Vagina (tissue), 2 donors: ENCODE data around the gene LRSAM1. TPM values are rescaled to one million over a fixed set of nuclear protein-coding genes. Genes with fewer than 3 reads are reported as not detected.
A peak's percentile ranks its signal among the peaks of the same experiment; 100 is the strongest.

Source experiments
- DNase-seq, 2 donors: peaks; one replicate each; pipeline ENCODE4 v3.0.0-alpha.2; 2017; ENCODE audit errors: extremely low spot score in 2 of 2
- H3K27ac ChIP-seq: fragments of 200-600 bp; sonication (generic); one replicate; pipeline ENCODE4 v1.5.1; 2019
- H3K27me3 ChIP-seq: fragments of 200-600 bp; sonication (generic); one replicate; pipeline ENCODE4 v1.5.1; 2019
- H3K36me3 ChIP-seq, 2 donors: fragments of 200-600 bp; sonication (generic); one replicate each; pipeline ENCODE4 v1.5.1; 2017 to 2019
- H3K4me1 ChIP-seq: fragments of 200-600 bp; sonication (generic); one replicate; pipeline ENCODE4 v1.5.1; 2019
- H3K4me3 ChIP-seq, 2 donors: fragments of 200-600 bp; sonication (generic); 1 replicate in 1 of 2; 2 replicates in 1 of 2; pipeline ENCODE4 v1.5.1; 2016 to 2019
- H3K9me3 ChIP-seq: fragments of 200-600 bp; sonication (generic); one replicate; pipeline ENCODE4 v1.5.1; 2019
- POLR2A ChIP-seq, 2 donors: fragments of 450-650 bp; IDR thresholded peaks; one replicate each; pipeline ENCODE4 v1.6.1; 2017; ENCODE audit warnings: antibody characterized with exemption in 2 of 2, mild to moderate bottlenecking in 2 of 2, moderate library complexity in 2 of 2
- POLR2AphosphoS5 ChIP-seq, 2 donors: sonication (generic); formaldehyde crosslinking; IDR thresholded peaks; one replicate each; pipeline ENCODE4 v1.9.0; 2017; ENCODE audit warnings: antibody characterized with exemption in 2 of 2, mild to moderate bottlenecking in 2 of 2, low read depth in 1 of 2; ENCODE audit not compliant: insufficient read depth in 1 of 2
- intact Hi-C: fragments of 100-400 bp; cut with DNase I; formaldehyde crosslinking; loops from one replicate; pipeline ENCODE4 v1.15.1; 2023
- total RNA-seq: library from RNA; depleted of rRNA; stranded (reverse); fragments of >200 nt; gene quantifications from one replicate; pipeline ENCODE4 v1.2.3, GENCODE V29; 2016
- TF ChIP-seq, protein P1 (sequence below), 3 experiments: fragments of 450-650 bp in 2 of 3; fragments of 200-600 bp in 1 of 3; sonication (generic) in 1 of 3; IDR thresholded peaks; one replicate each; pipeline ENCODE4 v1.5.1; 2017 to 2019; ENCODE audit warnings: antibody characterized with exemption in 3 of 3, mild to moderate bottlenecking in 2 of 3, moderate library complexity in 2 of 3

Gene LRSAM1
- total RNA-seq, 1 donor from 2014 or later, result 30.0 TPM

DNA sequence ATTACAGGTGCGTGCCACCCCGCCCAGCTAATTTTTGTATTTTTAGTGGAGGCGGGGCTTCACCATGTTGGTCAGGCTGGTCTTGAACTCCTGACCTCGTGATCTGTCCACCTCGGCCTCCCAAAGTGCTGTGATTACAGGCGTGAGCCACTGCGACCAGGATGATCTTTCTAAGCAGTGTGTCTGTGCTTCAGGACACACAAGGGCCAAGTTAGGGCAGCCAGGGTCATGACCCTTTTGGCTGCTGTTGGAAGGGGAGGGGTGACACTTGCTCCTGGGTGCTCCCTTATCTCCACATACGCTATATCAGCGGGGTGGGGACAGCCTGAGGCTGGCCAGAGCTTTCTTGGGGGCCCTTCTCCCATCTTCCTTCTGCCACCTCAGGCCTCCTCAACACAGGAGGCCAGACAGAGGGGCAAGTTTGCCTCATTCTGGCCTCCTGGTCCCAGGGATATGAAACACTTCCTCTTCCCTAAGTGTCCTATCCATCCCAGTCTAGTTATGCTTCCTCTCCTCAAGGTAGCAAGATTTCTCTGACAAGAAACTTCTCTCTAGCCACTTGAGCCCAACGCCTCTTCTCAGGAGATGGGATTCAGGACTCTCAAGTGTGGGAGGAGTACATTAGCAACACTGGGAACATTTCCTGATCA lies 29.1 kb upstream of the LRSAM1 start:
- TF ChIP-seq POLR2AphosphoS5 (IDR thresholded peaks at IDR 0.05; ENCODE audit: insufficient read depth in 1 of 2, low read depth in 1 of 2), result no peak
- TF ChIP-seq, protein P1, sequence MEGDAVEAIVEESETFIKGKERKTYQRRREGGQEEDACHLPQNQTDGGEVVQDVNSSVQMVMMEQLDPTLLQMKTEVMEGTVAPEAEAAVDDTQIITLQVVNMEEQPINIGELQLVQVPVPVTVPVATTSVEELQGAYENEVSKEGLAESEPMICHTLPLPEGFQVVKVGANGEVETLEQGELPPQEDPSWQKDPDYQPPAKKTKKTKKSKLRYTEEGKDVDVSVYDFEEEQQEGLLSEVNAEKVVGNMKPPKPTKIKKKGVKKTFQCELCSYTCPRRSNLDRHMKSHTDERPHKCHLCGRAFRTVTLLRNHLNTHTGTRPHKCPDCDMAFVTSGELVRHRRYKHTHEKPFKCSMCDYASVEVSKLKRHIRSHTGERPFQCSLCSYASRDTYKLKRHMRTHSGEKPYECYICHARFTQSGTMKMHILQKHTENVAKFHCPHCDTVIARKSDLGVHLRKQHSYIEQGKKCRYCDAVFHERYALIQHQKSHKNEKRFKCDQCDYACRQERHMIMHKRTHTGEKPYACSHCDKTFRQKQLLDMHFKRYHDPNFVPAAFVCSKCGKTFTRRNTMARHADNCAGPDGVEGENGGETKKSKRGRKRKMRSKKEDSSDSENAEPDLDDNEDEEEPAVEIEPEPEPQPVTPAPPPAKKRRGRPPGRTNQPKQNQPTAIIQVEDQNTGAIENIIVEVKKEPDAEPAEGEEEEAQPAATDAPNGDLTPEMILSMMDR (IDR thresholded peaks at IDR 0.05), result no peak
- no peak for TF ChIP-seq POLR2A (IDR thresholded peaks at IDR 0.05)
- intact Hi-C loops, result no loop called here
- Histone ChIP-seq H3K27me3 (no peaks in the 10 kb centered on the region), H3K27ac (no peak overlapping the region), H3K4me3 (peak overlapping the region in 1 of 2 donors; percentile 74), H3K9me3 (no peaks in the 10 kb centered on the region), H3K4me1 (peaks cover 54% of the 10 kb centered on the region), H3K36me3 (no peaks in the 10 kb centered on the region)
- DNase-seq, result no peak

DNA sequence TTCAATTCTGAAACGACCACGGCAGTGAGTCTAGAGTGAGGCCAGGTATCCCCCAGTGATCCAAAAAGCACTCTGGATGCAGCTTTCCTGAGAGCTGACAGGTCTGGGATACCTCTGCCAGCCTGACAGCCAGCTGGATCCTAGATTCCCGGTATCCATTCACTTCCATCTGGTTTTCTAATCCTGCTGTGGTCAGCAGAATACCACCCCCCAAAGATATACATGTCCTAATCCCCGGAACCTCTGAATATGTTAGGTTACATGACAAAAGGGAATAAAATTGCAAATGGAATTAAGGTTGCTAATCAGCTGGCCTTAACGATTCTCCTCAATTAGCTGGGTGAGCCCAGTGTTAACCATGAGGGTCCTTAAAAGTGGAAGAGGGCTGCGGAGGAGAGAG lies 28.5 kb upstream of the LRSAM1 start:
- peak overlapping the region; percentile 68 for H3K27ac ChIP-seq
- intact Hi-C loops, result no loop called here
- peak overlapping the region; percentile 74 to 76 for H3K4me3 ChIP-seq
- H3K36me3 ChIP-seq, result no peaks in the 10 kb centered on the region
- no peak for DNase-seq
- H3K9me3 ChIP-seq, result no peaks in the 10 kb centered on the region
- TF ChIP-seq, protein P1 (IDR thresholded peaks at IDR 0.05), result no peak
- TF ChIP-seq POLR2AphosphoS5 (IDR thresholded peaks at IDR 0.05; ENCODE audit: insufficient read depth in 1 of 2, low read depth in 1 of 2) (no peak), POLR2A (IDR thresholded peaks at IDR 0.05) (no peak)
- H3K4me1 ChIP-seq, result peaks cover 49% of the 10 kb centered on the region
- no peaks in the 10 kb centered on the region for H3K27me3 ChIP-seq

DNA sequence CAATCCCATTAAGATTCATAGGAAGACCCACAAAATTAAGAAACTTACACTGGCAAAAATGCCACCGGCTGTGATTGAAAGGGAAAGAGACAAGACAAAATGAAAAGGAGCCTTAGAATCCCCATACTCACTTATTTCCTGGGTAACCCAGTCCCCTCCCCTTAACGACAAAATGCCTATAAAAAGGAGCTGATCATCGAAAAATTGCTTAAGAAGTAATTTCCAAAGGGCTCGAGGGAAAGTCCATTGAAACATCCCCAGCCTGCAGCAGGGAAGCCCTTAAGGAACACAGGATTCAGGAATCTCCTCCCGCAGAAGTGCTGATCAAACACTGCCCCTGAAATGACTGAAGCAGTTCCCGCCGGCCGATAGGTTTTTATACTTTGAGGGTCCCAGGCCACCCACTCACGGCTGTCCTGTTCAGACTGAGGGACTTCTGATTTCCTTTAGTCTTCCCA lies 27.8 kb upstream of the LRSAM1 start:
- H3K4me3 ChIP-seq, result peak overlapping the region; percentile 74 to 76
- DNase-seq, result no peak
- TF ChIP-seq, protein P1 (IDR thresholded peaks at IDR 0.05), result no peak
- TF ChIP-seq POLR2A (IDR thresholded peaks at IDR 0.05) (no peak), POLR2AphosphoS5 (IDR thresholded peaks at IDR 0.05; ENCODE audit: insufficient read depth in 1 of 2, low read depth in 1 of 2) (no peak)
- no peaks in the 10 kb centered on the region for H3K27me3 ChIP-seq
- peaks cover 0 to 1% of the 10 kb centered on the region in 2 donors for H3K36me3 ChIP-seq
- no peaks in the 10 kb centered on the region for H3K9me3 ChIP-seq
- peaks cover 43% of the 10 kb centered on the region for H3K4me1 ChIP-seq
- H3K27ac ChIP-seq, result peak overlapping the region; percentile 68
- intact Hi-C loops, result no loop called here

DNA sequence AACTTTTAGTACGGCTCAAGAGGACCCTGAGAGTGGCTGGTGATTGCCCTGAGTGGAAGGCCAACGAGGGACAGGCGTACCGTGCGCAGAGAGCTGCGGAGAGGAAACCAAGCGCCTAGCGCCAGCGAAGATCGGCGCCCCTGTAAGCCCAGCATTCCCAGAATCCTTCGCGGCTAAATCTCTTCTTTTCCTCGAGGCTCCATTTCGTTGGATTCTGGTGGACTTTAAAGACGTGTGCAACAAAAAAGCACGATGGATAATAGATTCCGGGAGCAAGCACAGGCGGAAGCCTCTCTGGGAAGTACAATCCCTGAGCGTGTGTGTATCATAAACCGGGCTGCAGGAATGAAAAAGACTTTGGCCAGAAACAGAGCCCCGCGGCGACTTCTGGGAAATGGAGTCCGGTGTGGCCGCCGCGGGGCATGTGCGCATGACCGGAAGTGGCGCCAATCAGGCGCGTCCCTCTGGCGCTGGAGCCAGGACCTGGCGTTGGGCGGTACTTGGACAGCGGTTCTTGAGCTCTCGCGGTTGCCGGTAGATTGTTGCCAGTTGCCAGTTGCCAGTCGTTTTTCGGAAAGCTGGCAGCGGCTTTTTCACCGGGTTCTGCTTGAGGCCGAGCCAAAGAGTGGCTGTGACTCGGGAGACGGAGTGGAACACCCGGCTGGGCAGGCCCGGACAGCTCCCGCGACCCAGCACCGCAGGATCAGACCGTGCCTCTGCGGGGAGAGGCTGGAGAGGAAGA lies 27.2 kb upstream of the LRSAM1 start, which contains the start of gene ZNF79:
ZNF79 (plus strand) TSS at position 449 of the 742 bp plus-strand sequence. CDS start 406 bp downstream, outside the sequence.
- H3K4me1 ChIP-seq, result peaks cover 43% of the 10 kb centered on the region

More for the DNA sequence above, 27.2 kb upstream of the LRSAM1 start, which contains the start of gene ZNF79:
- peak in 1 of 2 donors; percentile 93 for DNase-seq
- Histone ChIP-seq H3K9me3 (no peaks in the 10 kb centered on the region), H3K27ac (peak within 1 kb of the TSS; percentile 68), H3K36me3 (peaks cover 0 to 7% of the 10 kb centered on the region in 2 donors), H3K27me3 (no peaks in the 10 kb centered on the region), H3K4me3 (peak within 1 kb of the TSS; percentile 74 to 76)
- intact Hi-C loops, result no loop called here
- TF ChIP-seq, protein P1 (IDR thresholded peaks at IDR 0.05), result no peak
- TF ChIP-seq POLR2AphosphoS5 (IDR thresholded peaks at IDR 0.05; ENCODE audit: insufficient read depth in 1 of 2, low read depth in 1 of 2) (peak; percentile 92 to 98), POLR2A (IDR thresholded peaks at IDR 0.05) (peak in 1 of 2 donors; percentile 12)
